SK-N-SH treated with all-trans-retinoic acid at 6 μM for 48 hours (cell line): ENCODE measurements around the gene ENTHD1.

ENCODE experiments used
- ATAC-seq: fragments of 200-7000 bp; cut with Tn5 transposase; 3 replicates; pipeline ENCODE4 v1.9.1; 2020; ENCODE audit warnings: mild to moderate bottlenecking, moderate library complexity
- BACH2 ChIP-seq: fragments of 250-450 bp; sonication (Bioruptor Pico); IDR thresholded peaks from 2 replicates; pipeline ENCODE4 v1.9.0; 2021; ENCODE audit warnings: mild to moderate bottlenecking, borderline replicate concordance
- ESRRG ChIP-seq: fragments of 250-450 bp; sonication (Bioruptor Pico); IDR thresholded peaks from 2 replicates; pipeline ENCODE4 v1.6.1; 2021; ENCODE audit warnings: mild to moderate bottlenecking
- GLIS3 ChIP-seq: fragments of 250-450 bp; sonication (Bioruptor Pico); IDR thresholded peaks from 2 replicates; pipeline ENCODE4 v1.5.0; 2020; ENCODE audit warnings: mild to moderate bottlenecking, moderate library complexity
- ISL1 ChIP-seq: fragments of 250-450 bp; sonication (Bioruptor Pico); IDR thresholded peaks from 2 replicates; pipeline ENCODE4 v2.1.2; 2022; ENCODE audit warnings: mild to moderate bottlenecking, moderate library complexity
- OSR1 ChIP-seq: fragments of 250-450 bp; sonication (Bioruptor Pico); IDR thresholded peaks from 2 replicates; pipeline ENCODE4 v1.8.0; 2022; ENCODE audit warnings: moderate library complexity, mild to moderate bottlenecking, inconsistent platforms
- PPARA ChIP-seq: fragments of 250-450 bp; sonication (Bioruptor Pico); IDR thresholded peaks from 2 replicates; pipeline ENCODE4 v1.5.0; 2020; ENCODE audit warnings: mild to moderate bottlenecking, borderline replicate concordance
- RARB ChIP-seq: fragments of 250-450 bp; sonication (Bioruptor Pico); IDR thresholded peaks from 2 replicates; pipeline ENCODE4 v1.8.0; 2021; ENCODE audit warnings: mild to moderate bottlenecking, moderate library complexity
- SNAI2 ChIP-seq: fragments of 250-450 bp; sonication (Bioruptor Pico); IDR thresholded peaks from 2 replicates; pipeline ENCODE4 v1.5.0; 2020; ENCODE audit warnings: mild to moderate bottlenecking, moderate library complexity
- TCF4 ChIP-seq: fragments of 250-450 bp; sonication (Bioruptor Pico); IDR thresholded peaks from 2 replicates; pipeline ENCODE4 v1.8.0; 2021; ENCODE audit warnings: mild to moderate bottlenecking, moderate library complexity, borderline replicate concordance
- TOX ChIP-seq: fragments of 250-450 bp; sonication (Bioruptor Pico); IDR thresholded peaks from 2 replicates; pipeline ENCODE4 v1.8.0; 2021; ENCODE audit warnings: mild to moderate bottlenecking, moderate library complexity, borderline replicate concordance
- ZC3H10 ChIP-seq: fragments of 250-450 bp; sonication (Bioruptor Pico); IDR thresholded peaks from 2 replicates; pipeline ENCODE4 v1.5.1; 2021; ENCODE audit warnings: mild to moderate bottlenecking, moderate library complexity
- ZFP3 ChIP-seq: fragments of 250-450 bp; sonication (Bioruptor Pico); IDR thresholded peaks from 2 replicates; pipeline ENCODE4 v1.5.0; 2020; ENCODE audit warnings: mild to moderate bottlenecking, moderate library complexity
- ZFP30 ChIP-seq: fragments of 450-650 bp; formaldehyde crosslinking; IDR thresholded peaks from 2 replicates; pipeline ENCODE4 v1.5.0; 2022; ENCODE audit warnings: mild to moderate bottlenecking, moderate library complexity
- ZNF565 ChIP-seq: fragments of 450-650 bp; formaldehyde crosslinking; conservative IDR thresholded peaks from 2 replicates; pipeline ENCODE4 v1.5.0; 2020; ENCODE audit warnings: low read depth, mild to moderate bottlenecking, moderate library complexity
- ZNF70 ChIP-seq: fragments of 450-650 bp; formaldehyde crosslinking; IDR thresholded peaks from 2 replicates; pipeline ENCODE4 v1.5.0; 2020; ENCODE audit warnings: mild to moderate bottlenecking, moderate library complexity
- ZNF8 ChIP-seq: fragments of 450-650 bp; formaldehyde crosslinking; IDR thresholded peaks from 2 replicates; pipeline ENCODE4 v1.5.0; 2020; ENCODE audit warnings: mild to moderate bottlenecking, moderate library complexity
- TF ChIP-seq, protein P1 (sequence below): fragments of 250-450 bp; sonication (Bioruptor Pico); IDR thresholded peaks from 2 replicates; pipeline ENCODE4 v1.5.0; 2020; ENCODE audit warnings: mild to moderate bottlenecking, moderate library complexity
- TF ChIP-seq, protein P2 (sequence below): fragments of 250-450 bp; sonication (Bioruptor Pico); IDR thresholded peaks from 2 replicates; pipeline ENCODE4 v1.5.1; 2020; ENCODE audit warnings: low read depth, mild to moderate bottlenecking, moderate library complexity
- TF ChIP-seq, protein P3 (sequence below): fragments of 250-450 bp; sonication (Bioruptor Pico); IDR thresholded peaks from 2 replicates; pipeline ENCODE4 v1.8.0; 2020; ENCODE audit warnings: mild to moderate bottlenecking, moderate library complexity, borderline replicate concordance
- TF ChIP-seq, protein P4 (sequence below): fragments of 250-450 bp; sonication (Bioruptor Pico); IDR thresholded peaks from 2 replicates; pipeline ENCODE4 v1.5.1; 2021; ENCODE audit warnings: mild to moderate bottlenecking, moderate library complexity

ENTHD1 gene

DNA sequence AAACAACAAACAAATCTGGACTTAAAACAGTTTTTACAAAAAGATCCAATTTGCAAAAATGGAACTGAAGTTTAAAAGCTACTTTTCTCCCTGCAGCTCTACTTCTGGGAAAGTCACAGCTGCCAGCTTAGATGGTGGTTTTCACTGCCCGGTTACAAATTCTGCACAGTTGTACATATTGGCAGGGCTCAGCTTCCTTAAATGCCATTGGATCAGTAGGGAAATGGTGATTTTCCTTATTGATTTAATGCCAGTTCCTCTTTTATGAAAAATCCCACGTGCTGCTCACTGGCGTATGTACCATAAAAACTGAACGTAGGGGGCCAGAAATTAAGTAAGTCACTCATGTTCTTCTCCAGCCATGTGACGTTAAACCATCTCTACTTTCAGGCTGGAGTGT, 30.1 kb upstream of the ENTHD1 start:
- TF ChIP-seq GLIS3 (CRISPR knock-in tag) (no peak), ISL1 (no peak), TOX (CRISPR knock-in tag) (no peak), ESRRG (no peak), ZFP3 (CRISPR knock-in tag) (no peak), ZNF565 (CRISPR knock-in tag) (no peak), ZNF8 (CRISPR knock-in tag) (no peak), BACH2 (CRISPR knock-in tag) (no peak), ZNF70 (CRISPR knock-in tag) (no peak), OSR1 (CRISPR knock-in tag) (no peak), SNAI2 (CRISPR knock-in tag) (no peak), PPARA (no peak), TCF4 (no peak)
- TF ChIP-seq, protein P1, sequence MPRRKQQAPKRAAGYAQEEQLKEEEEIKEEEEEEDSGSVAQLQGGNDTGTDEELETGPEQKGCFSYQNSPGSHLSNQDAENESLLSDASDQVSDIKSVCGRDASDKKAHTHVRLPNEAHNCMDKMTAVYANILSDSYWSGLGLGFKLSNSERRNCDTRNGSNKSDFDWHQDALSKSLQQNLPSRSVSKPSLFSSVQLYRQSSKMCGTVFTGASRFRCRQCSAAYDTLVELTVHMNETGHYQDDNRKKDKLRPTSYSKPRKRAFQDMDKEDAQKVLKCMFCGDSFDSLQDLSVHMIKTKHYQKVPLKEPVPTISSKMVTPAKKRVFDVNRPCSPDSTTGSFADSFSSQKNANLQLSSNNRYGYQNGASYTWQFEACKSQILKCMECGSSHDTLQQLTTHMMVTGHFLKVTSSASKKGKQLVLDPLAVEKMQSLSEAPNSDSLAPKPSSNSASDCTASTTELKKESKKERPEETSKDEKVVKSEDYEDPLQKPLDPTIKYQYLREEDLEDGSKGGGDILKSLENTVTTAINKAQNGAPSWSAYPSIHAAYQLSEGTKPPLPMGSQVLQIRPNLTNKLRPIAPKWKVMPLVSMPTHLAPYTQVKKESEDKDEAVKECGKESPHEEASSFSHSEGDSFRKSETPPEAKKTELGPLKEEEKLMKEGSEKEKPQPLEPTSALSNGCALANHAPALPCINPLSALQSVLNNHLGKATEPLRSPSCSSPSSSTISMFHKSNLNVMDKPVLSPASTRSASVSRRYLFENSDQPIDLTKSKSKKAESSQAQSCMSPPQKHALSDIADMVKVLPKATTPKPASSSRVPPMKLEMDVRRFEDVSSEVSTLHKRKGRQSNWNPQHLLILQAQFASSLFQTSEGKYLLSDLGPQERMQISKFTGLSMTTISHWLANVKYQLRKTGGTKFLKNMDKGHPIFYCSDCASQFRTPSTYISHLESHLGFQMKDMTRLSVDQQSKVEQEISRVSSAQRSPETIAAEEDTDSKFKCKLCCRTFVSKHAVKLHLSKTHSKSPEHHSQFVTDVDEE (CRISPR knock-in tag), result no peak
- TF ChIP-seq, protein P2, sequence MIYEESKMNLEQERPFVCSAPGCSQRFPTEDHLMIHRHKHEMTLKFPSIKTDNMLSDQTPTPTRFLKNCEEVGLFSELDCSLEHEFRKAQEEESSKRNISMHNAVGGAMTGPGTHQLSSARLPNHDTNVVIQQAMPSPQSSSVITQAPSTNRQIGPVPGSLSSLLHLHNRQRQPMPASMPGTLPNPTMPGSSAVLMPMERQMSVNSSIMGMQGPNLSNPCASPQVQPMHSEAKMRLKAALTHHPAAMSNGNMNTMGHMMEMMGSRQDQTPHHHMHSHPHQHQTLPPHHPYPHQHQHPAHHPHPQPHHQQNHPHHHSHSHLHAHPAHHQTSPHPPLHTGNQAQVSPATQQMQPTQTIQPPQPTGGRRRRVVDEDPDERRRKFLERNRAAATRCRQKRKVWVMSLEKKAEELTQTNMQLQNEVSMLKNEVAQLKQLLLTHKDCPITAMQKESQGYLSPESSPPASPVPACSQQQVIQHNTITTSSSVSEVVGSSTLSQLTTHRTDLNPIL, result no peak
- TF ChIP-seq, protein P3, sequence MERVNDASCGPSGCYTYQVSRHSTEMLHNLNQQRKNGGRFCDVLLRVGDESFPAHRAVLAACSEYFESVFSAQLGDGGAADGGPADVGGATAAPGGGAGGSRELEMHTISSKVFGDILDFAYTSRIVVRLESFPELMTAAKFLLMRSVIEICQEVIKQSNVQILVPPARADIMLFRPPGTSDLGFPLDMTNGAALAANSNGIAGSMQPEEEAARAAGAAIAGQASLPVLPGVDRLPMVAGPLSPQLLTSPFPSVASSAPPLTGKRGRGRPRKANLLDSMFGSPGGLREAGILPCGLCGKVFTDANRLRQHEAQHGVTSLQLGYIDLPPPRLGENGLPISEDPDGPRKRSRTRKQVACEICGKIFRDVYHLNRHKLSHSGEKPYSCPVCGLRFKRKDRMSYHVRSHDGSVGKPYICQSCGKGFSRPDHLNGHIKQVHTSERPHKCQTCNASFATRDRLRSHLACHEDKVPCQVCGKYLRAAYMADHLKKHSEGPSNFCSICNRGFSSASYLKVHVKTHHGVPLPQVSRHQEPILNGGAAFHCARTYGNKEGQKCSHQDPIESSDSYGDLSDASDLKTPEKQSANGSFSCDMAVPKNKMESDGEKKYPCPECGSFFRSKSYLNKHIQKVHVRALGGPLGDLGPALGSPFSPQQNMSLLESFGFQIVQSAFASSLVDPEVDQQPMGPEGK (CRISPR knock-in tag), result no peak
- no peak for ATAC-seq

DNA sequence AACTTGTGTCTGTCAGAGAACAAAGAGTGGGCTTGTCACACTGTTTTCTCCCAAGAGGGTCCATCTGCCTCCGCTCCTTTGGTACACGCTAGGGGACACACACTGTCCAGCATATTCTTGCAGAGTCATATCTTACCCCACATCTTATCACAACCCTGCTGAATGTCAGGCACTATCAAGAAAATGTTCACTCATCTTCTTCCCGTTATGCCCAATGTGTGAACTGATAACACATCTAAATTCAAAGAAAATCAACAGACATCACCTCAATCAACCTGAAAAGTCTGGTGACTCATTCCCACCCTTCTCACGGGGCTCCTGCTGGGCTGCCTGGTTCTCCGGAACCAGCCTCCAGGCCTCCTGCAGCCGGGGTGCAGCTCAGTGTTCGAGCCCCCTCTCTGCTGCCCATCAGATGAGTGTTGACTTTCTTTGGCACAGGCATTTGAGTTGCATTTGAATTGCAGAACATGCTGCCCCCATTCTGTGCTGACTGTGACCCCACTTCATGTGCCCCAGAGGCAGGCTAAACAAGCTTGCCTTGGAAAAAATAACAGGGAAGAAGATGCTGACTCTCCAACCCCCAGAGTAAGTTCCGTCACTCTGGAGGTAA, 26.7 kb upstream of the ENTHD1 start:
- no peak for ATAC-seq
- TF ChIP-seq OSR1 (CRISPR knock-in tag), result no peak
- no peak for TF ChIP-seq ZNF8 (CRISPR knock-in tag)
- TF ChIP-seq TOX (CRISPR knock-in tag), result no peak
- no peak for TF ChIP-seq ZNF565 (CRISPR knock-in tag)
- TF ChIP-seq ZFP30 (CRISPR knock-in tag), result no peak
- TF ChIP-seq ZFP3 (CRISPR knock-in tag), result no peak
- TF ChIP-seq, protein P1 (CRISPR knock-in tag), result no peak
- TF ChIP-seq SNAI2 (CRISPR knock-in tag), result no peak
- TF ChIP-seq RARB (CRISPR knock-in tag), result no peak
- TF ChIP-seq, protein P2, result no peak
- no peak for TF ChIP-seq ESRRG
- TF ChIP-seq, protein P4, sequence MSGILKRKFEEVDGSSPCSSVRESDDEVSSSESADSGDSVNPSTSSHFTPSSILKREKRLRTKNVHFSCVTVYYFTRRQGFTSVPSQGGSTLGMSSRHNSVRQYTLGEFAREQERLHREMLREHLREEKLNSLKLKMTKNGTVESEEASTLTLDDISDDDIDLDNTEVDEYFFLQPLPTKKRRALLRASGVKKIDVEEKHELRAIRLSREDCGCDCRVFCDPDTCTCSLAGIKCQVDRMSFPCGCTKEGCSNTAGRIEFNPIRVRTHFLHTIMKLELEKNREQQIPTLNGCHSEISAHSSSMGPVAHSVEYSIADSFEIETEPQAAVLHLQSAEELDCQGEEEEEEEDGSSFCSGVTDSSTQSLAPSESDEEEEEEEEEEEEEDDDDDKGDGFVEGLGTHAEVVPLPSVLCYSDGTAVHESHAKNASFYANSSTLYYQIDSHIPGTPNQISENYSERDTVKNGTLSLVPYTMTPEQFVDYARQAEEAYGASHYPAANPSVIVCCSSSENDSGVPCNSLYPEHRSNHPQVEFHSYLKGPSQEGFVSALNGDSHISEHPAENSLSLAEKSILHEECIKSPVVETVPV (CRISPR knock-in tag), result no peak
- no peak for TF ChIP-seq PPARA
- TF ChIP-seq ZNF70 (CRISPR knock-in tag), result no peak
- no peak for TF ChIP-seq ZC3H10 (CRISPR knock-in tag)
- TF ChIP-seq, protein P3 (CRISPR knock-in tag), result no peak
- TF ChIP-seq ISL1, result no peak
